Measurements from ENCODE around the gene ALDOA. TPM values are rescaled to one million over a fixed set of nuclear protein-coding genes. Genes with fewer than 3 reads are reported as not detected.
A peak's percentile ranks its signal among the peaks of the same experiment; 100 is the strongest.

ALDOA gene
- total RNA-seq, 1 donor from 2014 or later, result 600 TPM

GRCh38 chr16:30065943-30066760 is 592 bp downstream of the ALDOA start:
- intact Hi-C loops (cut with DNase I), result no loop called here
- DNase-seq (ENCODE audit: low spot score), result no peak

GRCh38 chr16:30066761-30067583 is 1.4 kb downstream of the ALDOA start:
- DNase-seq (ENCODE audit: low spot score), result no peak
- ATAC-seq, result no peak
- intact Hi-C loops (cut with DNase I), result no loop called here

More at GRCh38 chr16:30065943-30066760, 592 bp downstream of the ALDOA start:
- peak; percentile 4 for ATAC-seq

- ATAC-seq, result no peak
- DNase-seq (ENCODE audit: low spot score), result no peak
- intact Hi-C loops (cut with DNase I), result no loop called here
These were observed 2.0 kb downstream of the ALDOA start for GRCh38 chr16:30067584-30067916.

GRCh38 chr16:30068333-30068732 is 2.8 kb downstream of the ALDOA start:
- no peak for DNase-seq (ENCODE audit: low spot score)
- ATAC-seq, result no peak
- intact Hi-C loops (cut with DNase I), result no loop called here

- DNase-seq (ENCODE audit: low spot score) (no peak), ATAC-seq (no peak)
- intact Hi-C loops (cut with DNase I), result no loop called here
These were observed 3.4 kb downstream of the ALDOA start for GRCh38 chr16:30068750-30069610.

- no peak for DNase-seq (ENCODE audit: low spot score)
- ATAC-seq, result no peak
- intact Hi-C loops (cut with DNase I), result no loop called here
These were observed 4.3 kb downstream of the ALDOA start for GRCh38 chr16:30069611-30070462.

GRCh38 chr16:30070490-30070889 is 4.9 kb downstream of the ALDOA start:
- DNase-seq (ENCODE audit: low spot score), result no peak
- ATAC-seq, result no peak
- intact Hi-C loops (cut with DNase I), result no loop called here

- DNase-seq (ENCODE audit: low spot score) (peak; percentile 94), ATAC-seq (peak; percentile 98)
These were observed 10.1 kb downstream of the ALDOA start, which contains the start of gene PPP4C for GRCh38 chr16:30075503-30076275. Gene PPP4C, plus strand, starts transcription at chr16:30075994. Its CDS starts 384 bp downstream, at chr16:30076378.

GRCh38 chr16:30076276-30076791 is 10.8 kb downstream of the ALDOA start:
- intact Hi-C loops (cut with DNase I), result no loop called here
- no peak for DNase-seq (ENCODE audit: low spot score)
- ATAC-seq, result peak; percentile 47

More at GRCh38 chr16:30075503-30076275, 10.1 kb downstream of the ALDOA start, which contains the start of gene PPP4C:
- intact Hi-C loops (cut with DNase I), result no loop called here

- intact Hi-C loops (cut with DNase I), result no loop called here
- ATAC-seq, result no peak
- DNase-seq (ENCODE audit: low spot score), result no peak
These were observed 12.1 kb downstream of the ALDOA start for GRCh38 chr16:30077656-30078055.

- no peak for DNase-seq (ENCODE audit: low spot score)
- no peak for ATAC-seq
- intact Hi-C loops (cut with DNase I), result no loop called here
These were observed 13.2 kb downstream of the ALDOA start for GRCh38 chr16:30078744-30079143.

GRCh38 chr16:30079480-30079879 is 13.9 kb downstream of the ALDOA start:
- intact Hi-C loops (cut with DNase I), result no loop called here
- ATAC-seq (no peak), DNase-seq (ENCODE audit: low spot score) (no peak)

GRCh38 chr16:30082545-30083090 is 17.1 kb downstream of the ALDOA start:
- ATAC-seq (no peak), DNase-seq (ENCODE audit: low spot score) (no peak)
- intact Hi-C loops (cut with DNase I), result no loop called here

- no peak for ATAC-seq
- DNase-seq (ENCODE audit: low spot score), result no peak
- intact Hi-C loops (cut with DNase I), result no loop called here
These were observed 17.9 kb downstream of the ALDOA start for GRCh38 chr16:30083216-30084055.

- ATAC-seq (peak; percentile 3), DNase-seq (ENCODE audit: low spot score) (no peak)
- intact Hi-C loops (cut with DNase I), result no loop called here
These were observed 18.7 kb downstream of the ALDOA start for GRCh38 chr16:30084096-30084815.

- peak; percentile 90 for ATAC-seq
- DNase-seq (ENCODE audit: low spot score), result peak; percentile 75
- intact Hi-C loops (cut with DNase I), result no loop called here
These were observed 19.2 kb downstream of the ALDOA start for GRCh38 chr16:30084816-30085159.
